ENCODE results near the gene LCE6A.

The LCE6A gene

DNA sequence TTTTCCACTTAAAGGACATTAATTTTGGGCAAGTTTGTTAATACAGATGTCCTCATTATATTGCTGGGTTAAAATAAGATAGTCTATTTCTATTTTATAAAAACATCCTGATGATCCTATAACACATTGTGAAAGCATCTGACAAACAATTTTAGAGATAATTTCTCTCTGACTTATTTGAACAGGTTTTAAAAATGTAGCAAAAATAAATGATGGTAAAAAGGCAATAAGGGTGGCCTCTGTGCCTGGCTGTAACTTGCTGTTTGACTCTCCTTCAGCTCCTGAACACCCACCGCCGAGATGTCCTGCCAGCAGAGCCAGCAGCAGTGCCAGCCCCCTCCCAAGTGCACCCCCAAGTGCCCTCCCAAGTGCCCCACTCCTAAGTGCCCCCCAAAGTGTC is 15.5 kb upstream of the LCE6A start, which contains the start of gene LCE1A:
LCE1A (plus strand) TSS at position 301 of the 400 bp plus-strand sequence; CDS start at position 301, 0 bp downstream.
- DNase-seq (ENCODE audit: insufficient read length, low spot score) (no peak), FAIRE-seq (no peak)
- TF ChIP-seq POU2F2 (IDR thresholded peaks at IDR 0.05; ENCODE audit: low read depth, low read length), result no peak

DNA sequence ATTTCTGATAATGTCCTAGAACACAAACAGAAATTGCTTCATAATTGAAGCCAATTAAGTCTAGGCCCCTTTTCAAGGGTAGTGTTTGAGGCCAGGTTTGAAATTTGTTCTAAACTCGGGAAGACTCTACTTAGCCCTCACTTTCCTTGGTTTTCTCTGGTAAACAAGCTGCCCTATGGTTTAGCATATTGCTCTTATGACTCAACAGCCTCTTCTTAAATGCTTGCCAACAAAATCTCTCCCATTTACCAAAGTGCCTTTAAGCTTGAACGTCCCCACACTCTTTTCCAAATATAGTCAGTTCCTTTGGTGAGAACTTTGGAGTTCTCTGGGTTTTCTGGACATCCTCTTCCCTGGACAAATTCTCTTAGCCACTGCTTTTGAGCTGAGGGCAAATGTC is 5.8 kb upstream of the LCE6A start:
- DNase-seq (ENCODE audit: insufficient read length, low spot score) (no peak), FAIRE-seq (no peak)
- TF ChIP-seq PAX5 (IDR thresholded peaks at IDR 0.05; ENCODE audit: insufficient read depth, low read length, severe bottlenecking) (no peak), SPI1 (IDR thresholded peaks at IDR 0.05; ENCODE audit: low read depth, low read length) (no peak), POLR2A (IDR thresholded peaks at IDR 0.05; ENCODE audit: low read depth, low read length) (no peak), POLR2AphosphoS5 (IDR thresholded peaks at IDR 0.05; ENCODE audit: low read depth, low read length) (no peak)

DNA sequence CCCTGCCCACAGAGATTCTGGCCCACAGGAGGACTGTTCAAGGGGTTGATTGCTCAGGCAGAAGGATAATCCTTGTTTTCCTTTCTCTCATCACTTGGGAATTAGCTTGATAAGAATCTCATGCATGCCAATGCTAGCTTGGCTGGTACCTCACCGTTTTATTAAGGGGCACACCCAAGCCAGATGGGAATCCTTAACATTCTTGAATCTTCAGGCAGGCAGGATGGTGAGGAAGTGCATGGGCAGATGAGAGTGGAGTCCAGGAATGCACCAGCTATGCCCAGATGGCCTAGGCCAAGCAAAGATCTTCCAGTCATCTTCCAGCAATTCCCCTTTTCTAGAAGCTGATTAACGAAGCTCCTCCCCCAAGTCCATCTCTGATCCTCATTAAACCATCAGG is 13.0 kb downstream of the LCE6A start:
- TF ChIP-seq TAF1 (IDR thresholded peaks at IDR 0.05; ENCODE audit: low read depth, low read length) (no peak), POU2F2 (IDR thresholded peaks at IDR 0.05; ENCODE audit: low read depth, low read length) (no peak), PAX5 (IDR thresholded peaks at IDR 0.05; ENCODE audit: insufficient read depth, low read length, severe bottlenecking) (no peak), SPI1 (IDR thresholded peaks at IDR 0.05; ENCODE audit: low read depth, low read length) (no peak), POLR2A (IDR thresholded peaks at IDR 0.05; ENCODE audit: low read depth, low read length) (no peak), POLR2AphosphoS5 (IDR thresholded peaks at IDR 0.05; ENCODE audit: low read depth, low read length) (no peak)
- DNase-seq (ENCODE audit: insufficient read length, low spot score), result no peak

GRCh38 chr1:152858062-152858461 is 15.4 kb downstream of the LCE6A start:
- TF ChIP-seq SPI1 (IDR thresholded peaks at IDR 0.05; ENCODE audit: low read depth, low read length) (no peak), POLR2AphosphoS5 (IDR thresholded peaks at IDR 0.05; ENCODE audit: low read depth, low read length) (no peak), TAF1 (IDR thresholded peaks at IDR 0.05; ENCODE audit: low read depth, low read length) (no peak), POU2F2 (IDR thresholded peaks at IDR 0.05; ENCODE audit: low read depth, low read length) (no peak), PAX5 (IDR thresholded peaks at IDR 0.05; ENCODE audit: insufficient read depth, low read length, severe bottlenecking) (no peak)
- FAIRE-seq (no peak), DNase-seq (ENCODE audit: insufficient read length, low spot score) (no peak)

More for the DNA sequence above, 13.0 kb downstream of the LCE6A start:
- FAIRE-seq, result no peak

- DNase-seq (ENCODE audit: insufficient read length, low spot score) (no peak), FAIRE-seq (no peak)
- TF ChIP-seq POU2F2 (IDR thresholded peaks at IDR 0.05; ENCODE audit: low read depth, low read length) (no peak), SPI1 (IDR thresholded peaks at IDR 0.05; ENCODE audit: low read depth, low read length) (no peak), PAX5 (IDR thresholded peaks at IDR 0.05; ENCODE audit: insufficient read depth, low read length, severe bottlenecking) (no peak), POLR2A (IDR thresholded peaks at IDR 0.05; ENCODE audit: low read depth, low read length) (no peak), TAF1 (IDR thresholded peaks at IDR 0.05; ENCODE audit: low read depth, low read length) (no peak), POLR2AphosphoS5 (IDR thresholded peaks at IDR 0.05; ENCODE audit: low read depth, low read length) (no peak)
Measured at GRCh38 chr1:152859696-152860095, 17.0 kb downstream of the LCE6A start, which contains the start of gene LCE7A. LCE7A (plus strand) TSS chr1:152859996; CDS start chr1:152860698, 702 bp downstream.

DNA sequence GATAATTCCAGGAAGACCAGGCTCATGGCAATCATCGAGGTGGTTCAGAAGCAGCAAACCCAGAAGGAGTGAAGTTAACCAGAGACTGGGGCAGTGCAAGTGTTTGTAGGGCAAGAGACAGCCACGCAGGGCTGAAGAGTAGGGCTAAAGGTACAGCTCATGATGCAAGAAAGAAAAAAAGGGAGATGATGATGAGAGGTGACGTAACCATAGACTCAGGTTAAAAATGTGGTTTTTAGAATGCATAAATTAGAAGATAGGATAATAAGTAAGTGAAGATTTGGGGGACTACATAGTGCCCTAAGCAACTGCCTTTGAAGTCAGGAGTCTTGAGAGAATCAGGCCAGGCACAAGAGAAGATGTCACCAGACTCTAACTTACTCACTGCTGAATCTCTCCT is 17.5 kb downstream of the LCE6A start:
- DNase-seq (ENCODE audit: insufficient read length, low spot score) (no peak), FAIRE-seq (no peak)
- TF ChIP-seq TAF1 (IDR thresholded peaks at IDR 0.05; ENCODE audit: low read depth, low read length), result no peak
- no peak for TF ChIP-seq POLR2A (IDR thresholded peaks at IDR 0.05; ENCODE audit: low read depth, low read length)
- TF ChIP-seq POLR2AphosphoS5 (IDR thresholded peaks at IDR 0.05; ENCODE audit: low read depth, low read length), result no peak
- TF ChIP-seq POU2F2 (IDR thresholded peaks at IDR 0.05; ENCODE audit: low read depth, low read length), result no peak
- no peak for TF ChIP-seq SPI1 (IDR thresholded peaks at IDR 0.05; ENCODE audit: low read depth, low read length)
- no peak for TF ChIP-seq PAX5 (IDR thresholded peaks at IDR 0.05; ENCODE audit: insufficient read depth, low read length, severe bottlenecking)

DNA sequence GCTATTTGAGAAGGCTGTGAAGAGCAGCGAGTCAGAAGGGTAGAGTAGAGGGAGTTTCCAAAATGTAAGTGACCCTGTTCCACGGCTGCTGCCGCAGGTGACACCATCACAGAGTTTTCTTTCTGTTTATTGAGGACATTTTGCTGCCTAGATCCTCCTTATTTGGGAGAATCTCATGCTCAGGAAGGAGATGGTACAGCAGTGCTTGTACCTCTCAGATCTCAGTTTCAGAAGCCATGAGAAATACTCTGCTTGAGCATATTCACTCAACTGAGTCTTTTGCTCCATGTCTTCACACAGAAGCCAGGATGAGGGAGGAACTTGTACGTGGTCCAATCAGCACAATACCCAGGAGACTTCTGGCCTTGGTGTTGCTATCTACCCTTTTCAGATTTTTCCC is 18.7 kb downstream of the LCE6A start:
- no peak for FAIRE-seq
- TF ChIP-seq POLR2AphosphoS5 (IDR thresholded peaks at IDR 0.05; ENCODE audit: low read depth, low read length) (no peak), POU2F2 (IDR thresholded peaks at IDR 0.05; ENCODE audit: low read depth, low read length) (no peak), POLR2A (IDR thresholded peaks at IDR 0.05; ENCODE audit: low read depth, low read length) (no peak)
- no peak for DNase-seq (ENCODE audit: insufficient read length, low spot score)

- no peak for TF ChIP-seq TAF1 (IDR thresholded peaks at IDR 0.05; ENCODE audit: low read depth, low read length)
- TF ChIP-seq SPI1 (IDR thresholded peaks at IDR 0.05; ENCODE audit: low read depth, low read length), result no peak
- TF ChIP-seq POLR2AphosphoS5 (IDR thresholded peaks at IDR 0.05; ENCODE audit: low read depth, low read length), result no peak
- no peak for TF ChIP-seq PAX5 (IDR thresholded peaks at IDR 0.05; ENCODE audit: insufficient read depth, low read length, severe bottlenecking)
- no peak for TF ChIP-seq POLR2A (IDR thresholded peaks at IDR 0.05; ENCODE audit: low read depth, low read length)
- TF ChIP-seq POU2F2 (IDR thresholded peaks at IDR 0.05; ENCODE audit: low read depth, low read length), result no peak
- DNase-seq (ENCODE audit: insufficient read length, low spot score) (no peak), FAIRE-seq (no peak)
Measured at GRCh38 chr1:152864443-152864842, 21.8 kb downstream of the LCE6A start.

DNA sequence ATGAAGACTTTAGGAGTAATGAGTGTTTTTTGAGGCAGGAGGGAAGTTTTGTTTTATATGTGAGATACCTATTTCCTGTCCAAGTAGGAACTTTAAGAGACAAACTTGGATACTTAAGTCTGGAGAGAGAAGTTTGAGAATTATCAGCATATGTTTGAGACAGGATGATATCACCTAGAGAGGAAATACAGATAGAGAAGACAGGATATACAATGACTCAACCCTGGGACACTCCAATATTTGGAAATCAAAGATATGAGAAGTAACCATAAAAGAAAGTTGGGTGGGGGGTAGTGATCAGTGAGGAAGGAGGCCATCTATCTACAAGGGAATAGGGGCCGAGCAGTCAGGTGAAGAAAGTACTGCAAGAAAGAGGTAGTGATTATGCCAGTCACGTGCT is 23.7 kb downstream of the LCE6A start:
- TF ChIP-seq PAX5 (IDR thresholded peaks at IDR 0.05; ENCODE audit: insufficient read depth, low read length, severe bottlenecking), result no peak
- no peak for FAIRE-seq
- no peak for DNase-seq (ENCODE audit: insufficient read length, low spot score)

DNA sequence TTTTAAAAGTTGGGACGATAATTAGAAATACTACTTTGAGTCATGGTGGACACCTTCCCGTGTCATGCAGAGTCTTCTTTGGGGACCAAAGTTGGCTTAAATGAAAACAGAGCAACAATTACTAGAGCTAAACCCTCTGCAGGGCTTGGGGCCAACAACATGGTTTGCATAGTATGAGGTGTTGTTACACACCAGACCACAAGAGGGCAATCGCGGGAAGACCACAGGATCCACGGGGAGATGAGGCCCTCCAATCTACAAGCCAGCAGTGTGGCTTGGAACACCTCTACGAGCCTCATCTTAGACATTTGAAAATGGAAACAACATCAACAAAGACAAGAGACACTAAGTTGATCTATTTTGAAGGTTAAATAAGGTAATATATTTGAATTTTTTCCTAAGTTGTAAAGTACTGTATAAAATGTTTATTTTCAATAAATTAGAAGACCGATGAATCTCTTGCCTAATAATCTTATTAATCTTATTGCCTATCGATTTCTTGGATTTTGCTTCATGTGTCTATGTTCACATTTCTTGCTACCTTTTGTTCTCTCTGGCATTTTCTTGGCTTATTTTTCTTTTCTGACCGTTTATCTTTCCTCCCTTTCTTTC is 27.3 kb downstream of the LCE6A start:
- DNase-seq (ENCODE audit: insufficient read length, low spot score) (peak; percentile 44), FAIRE-seq (peak; percentile 94)
- peak; percentile 39; the same call in 1 of the 2 replicates for TF ChIP-seq POU2F2 (IDR thresholded peaks at IDR 0.05; ENCODE audit: low read depth, low read length)
- no peak for TF ChIP-seq PAX5 (IDR thresholded peaks at IDR 0.05; ENCODE audit: insufficient read depth, low read length, severe bottlenecking)
- TF ChIP-seq POLR2A (IDR thresholded peaks at IDR 0.05; ENCODE audit: low read depth, low read length), result no peak
- no peak for TF ChIP-seq TAF1 (IDR thresholded peaks at IDR 0.05; ENCODE audit: low read depth, low read length)
- no peak for TF ChIP-seq POLR2AphosphoS5 (IDR thresholded peaks at IDR 0.05; ENCODE audit: low read depth, low read length)
- no peak for TF ChIP-seq SPI1 (IDR thresholded peaks at IDR 0.05; ENCODE audit: low read depth, low read length)
